SK-N-SH (cell line): ENCODE results near the gene ARHGAP15.

ENCODE experiments used
- ELF1 ChIP-seq: IDR thresholded peaks from 2 replicates; pipeline ENCODE4 v1.4.0; 2012
- EP300 ChIP-seq, 2 experiments: IDR thresholded peaks; 2 replicates each; pipeline versions ENCODE4 v1.4.0 to v1.6.1; 2012; ENCODE audit warnings: borderline replicate concordance in 1 of 2, low read depth in 1 of 2, low read length in 1 of 2
- EZH2phosphoT487 ChIP-seq: fragments of 200-600 bp; sonication (generic); IDR thresholded peaks from 2 replicates; pipeline ENCODE4 v1.6.1; 2017; ENCODE audit warnings: low read depth, mixed run types, mild to moderate bottlenecking, antibody characterized with exemption, moderate library complexity, borderline replicate concordance
- JUND ChIP-seq: IDR thresholded peaks from 2 replicates; pipeline ENCODE4 v1.4.0; 2012
- MXI1 ChIP-seq: IDR thresholded peaks from 2 replicates; pipeline ENCODE4 v1.6.1; 2012; ENCODE audit warnings: mild to moderate bottlenecking, low read depth, low read length, improper control_type of control experiment
- POLR2AphosphoS5 ChIP-seq: IDR thresholded peaks from 2 replicates; pipeline ENCODE4 v1.6.1; 2012; ENCODE audit warnings: low read depth, low read length
- TF ChIP-seq, protein P1 (sequence below): IDR thresholded peaks from 2 replicates; pipeline ENCODE4 v1.4.0; 2012; ENCODE audit warnings: low read depth
- TF ChIP-seq, protein P2 (sequence below): fragments of 200-600 bp; sonication (generic); IDR thresholded peaks from 2 replicates; pipeline ENCODE4 v1.6.1; 2017; ENCODE audit warnings: antibody characterized with exemption, mild to moderate bottlenecking, moderate library complexity

DNA sequence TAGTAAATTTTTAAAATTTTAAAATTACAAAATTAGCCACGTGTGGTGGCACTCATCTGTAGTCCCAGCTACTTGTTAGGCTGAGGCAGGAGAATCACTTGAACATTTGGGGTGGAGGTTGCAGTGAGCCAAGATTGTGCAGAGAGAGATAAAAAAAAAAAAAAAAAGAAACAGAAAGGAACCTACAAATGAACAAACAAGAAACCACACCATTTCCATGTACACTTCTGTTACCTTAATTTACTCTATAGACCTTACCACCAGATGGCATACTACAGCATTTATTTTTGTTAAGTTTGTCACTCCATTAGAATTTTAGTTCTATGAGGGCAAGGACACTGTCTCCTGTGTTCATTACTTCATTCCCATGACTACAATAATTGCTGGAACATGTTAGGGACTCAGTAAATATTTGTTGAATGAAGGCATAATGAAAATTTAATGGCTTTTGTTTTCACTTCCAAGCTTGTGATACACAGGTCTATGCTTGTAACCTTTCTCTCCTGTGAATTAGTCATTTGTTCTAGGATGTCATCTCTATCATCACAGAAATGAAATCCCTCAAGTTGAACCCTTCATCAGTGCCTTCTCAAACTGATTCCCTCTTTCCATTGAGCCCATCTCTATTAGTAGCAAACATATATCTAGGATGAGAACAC lies 76.0 kb downstream of the ARHGAP15 start:
- TF ChIP-seq, protein P1, sequence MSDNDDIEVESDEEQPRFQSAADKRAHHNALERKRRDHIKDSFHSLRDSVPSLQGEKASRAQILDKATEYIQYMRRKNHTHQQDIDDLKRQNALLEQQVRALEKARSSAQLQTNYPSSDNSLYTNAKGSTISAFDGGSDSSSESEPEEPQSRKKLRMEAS, result no peak
- TF ChIP-seq, protein P2, sequence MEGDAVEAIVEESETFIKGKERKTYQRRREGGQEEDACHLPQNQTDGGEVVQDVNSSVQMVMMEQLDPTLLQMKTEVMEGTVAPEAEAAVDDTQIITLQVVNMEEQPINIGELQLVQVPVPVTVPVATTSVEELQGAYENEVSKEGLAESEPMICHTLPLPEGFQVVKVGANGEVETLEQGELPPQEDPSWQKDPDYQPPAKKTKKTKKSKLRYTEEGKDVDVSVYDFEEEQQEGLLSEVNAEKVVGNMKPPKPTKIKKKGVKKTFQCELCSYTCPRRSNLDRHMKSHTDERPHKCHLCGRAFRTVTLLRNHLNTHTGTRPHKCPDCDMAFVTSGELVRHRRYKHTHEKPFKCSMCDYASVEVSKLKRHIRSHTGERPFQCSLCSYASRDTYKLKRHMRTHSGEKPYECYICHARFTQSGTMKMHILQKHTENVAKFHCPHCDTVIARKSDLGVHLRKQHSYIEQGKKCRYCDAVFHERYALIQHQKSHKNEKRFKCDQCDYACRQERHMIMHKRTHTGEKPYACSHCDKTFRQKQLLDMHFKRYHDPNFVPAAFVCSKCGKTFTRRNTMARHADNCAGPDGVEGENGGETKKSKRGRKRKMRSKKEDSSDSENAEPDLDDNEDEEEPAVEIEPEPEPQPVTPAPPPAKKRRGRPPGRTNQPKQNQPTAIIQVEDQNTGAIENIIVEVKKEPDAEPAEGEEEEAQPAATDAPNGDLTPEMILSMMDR, result peak; percentile 53
- no peak for TF ChIP-seq EZH2phosphoT487
- no peak for TF ChIP-seq ELF1
- TF ChIP-seq MXI1, result no peak
- TF ChIP-seq JUND, result no peak
- no peak for TF ChIP-seq POLR2AphosphoS5
- TF ChIP-seq EP300 (IDR thresholded peaks at IDR 0.05; ENCODE audit: borderline replicate concordance in 1 of 2, low read depth in 1 of 2, low read length in 1 of 2), result no peak
